ENCODE data around the gene CADM4. TPM values are rescaled to one million over a fixed set of nuclear protein-coding genes. Genes with fewer than 3 reads are reported as not detected.

The CADM4 gene
- total and polyA plus RNA-seq, 2 donors (not counting 1 experiment from before 2014, with no cell fraction given), result 0.21 to 0.42 TPM

- WGBS (ENCODE audit: insufficient coverage), result 87% methylated on average over 35 of the region's 35 CpGs
- Histone ChIP-seq H3K36me3 (replicated peaks in 1 of 2; ENCODE audit: control extremely low read depth in 1 of 2, control insufficient read depth in 1 of 2, extremely low read depth in 1 of 2, insufficient read depth in 2 of 2, low read length in 1 of 2) (no peaks in the 10 kb centered on the region), H3K79me2 (ENCODE audit: control insufficient read depth, insufficient read depth, low read length) (no peaks in the 10 kb centered on the region), H3K4me1 (ENCODE audit: control insufficient read depth in 2 of 2, insufficient read depth in 2 of 2, low read length in 2 of 2) (peaks cover 15 to 17% of the 10 kb centered on the region in 2 donors), H3K4me2 (replicated peaks; ENCODE audit: low read depth, low read length, poor library complexity, severe bottlenecking) (peak overlapping the region; percentile 43), H2AFZ (ENCODE audit: insufficient read depth, low read depth, low read length, poor library complexity, severe bottlenecking) (no peak overlapping the region), H3K4me3 (ENCODE audit: control extremely low read depth in 1 of 5, extremely low read depth in 1 of 5, insufficient read depth in 1 of 5, low read depth in 2 of 5, low read length in 4 of 5) (no peak overlapping the region), H3K9ac (ENCODE audit: low read length) (no peak overlapping the region), H4K20me1 (ENCODE audit: control insufficient read depth, insufficient read depth, low read length, poor library complexity, severe bottlenecking) (peaks cover 16% of the 10 kb centered on the region), H3K27ac (ENCODE audit: low read length in 2 of 2) (no peak overlapping the region), H3K9me3 (ENCODE audit: control extremely low read depth in 1 of 3, control insufficient read depth in 2 of 3, insufficient read depth in 1 of 3, low read length in 2 of 3) (peaks cover 0 to 28% (median 0%) of the 10 kb centered on the region in 3 donors), H3K27me3 (replicated peaks in 1 of 4; ENCODE audit: control extremely low read depth in 1 of 4, control insufficient read depth in 3 of 4, insufficient read depth in 4 of 4, low read length in 3 of 4) (peaks cover 0 to 14% (median 7%) of the 10 kb centered on the region in 4 experiments)
- intact Hi-C loops (cut with micrococcal nuclease), result no loop called here
- ChIA-PET CTCF (interaction anchor here (0.6 to 3.4 kb wide), 2 partner anchors 69 to 1238 kb away, joined by 4 to 12 read pairs; no protein-coding TSS in a partner anchor), POLR2A (interaction anchor here (0.6 kb wide), 1 partner anchor 27 kb away, joined by 5 read pairs; no protein-coding TSS in a partner anchor)
- H3K27ac Mint-ChIP-seq, result no peak overlapping the region
- H3K27me3 Mint-ChIP-seq, result peaks cover 15% of the 10 kb centered on the region
- no peak for TF ChIP-seq CTCF (IDR thresholded peaks at IDR 0.05)
- no peak for TF ChIP-seq EZH2 (IDR thresholded peaks at IDR 0.05; ENCODE audit: borderline replicate concordance, insufficient read depth, low read depth, low read length, poor library complexity, severe bottlenecking)
- no peaks in the 10 kb centered on the region for H3K9me3 Mint-ChIP-seq (ENCODE audit: insufficient read depth)
- no peak for ATAC-seq (ENCODE audit: low read depth)
- DNase-seq, result no peak
- H3K4me1 Mint-ChIP-seq, result peaks cover 24% of the 10 kb centered on the region
- H3K4me3 Mint-ChIP-seq, result no peak overlapping the region
Observed at GRCh38 chr19:43623889-43624670, 15.6 kb downstream of the CADM4 start.

- TF ChIP-seq CTCF (IDR thresholded peaks at IDR 0.05) (no peak), EZH2 (IDR thresholded peaks at IDR 0.05; ENCODE audit: borderline replicate concordance, insufficient read depth, low read depth, low read length, poor library complexity, severe bottlenecking) (no peak)
- WGBS (ENCODE audit: insufficient coverage), result no CpG with 5 or more reads among the region's 1 CpG
- CTCF ChIA-PET, result no interaction called here
- Mint-ChIP-seq H3K4me1 (peaks cover 29% of the 10 kb centered on the region), H3K9me3 (ENCODE audit: insufficient read depth) (no peaks in the 10 kb centered on the region), H3K4me3 (no peak overlapping the region), H3K27me3 (peaks cover 15% of the 10 kb centered on the region), H3K27ac (no peak overlapping the region)
- Histone ChIP-seq H3K27me3 (replicated peaks in 1 of 4; ENCODE audit: control extremely low read depth in 1 of 4, control insufficient read depth in 3 of 4, insufficient read depth in 4 of 4, low read length in 3 of 4) (peaks cover 0 to 14% (median 7%) of the 10 kb centered on the region in 4 experiments), H3K27ac (ENCODE audit: low read length in 2 of 2) (no peak overlapping the region), H3K79me2 (ENCODE audit: control insufficient read depth, insufficient read depth, low read length) (peaks cover 8% of the 10 kb centered on the region), H3K4me2 (replicated peaks; ENCODE audit: low read depth, low read length, poor library complexity, severe bottlenecking) (no peak overlapping the region), H3K36me3 (replicated peaks in 1 of 2; ENCODE audit: control extremely low read depth in 1 of 2, control insufficient read depth in 1 of 2, extremely low read depth in 1 of 2, insufficient read depth in 2 of 2, low read length in 1 of 2) (no peaks in the 10 kb centered on the region), H3K4me3 (ENCODE audit: control extremely low read depth in 1 of 5, extremely low read depth in 1 of 5, insufficient read depth in 1 of 5, low read depth in 2 of 5, low read length in 4 of 5) (no peak overlapping the region), H4K20me1 (ENCODE audit: control insufficient read depth, insufficient read depth, low read length, poor library complexity, severe bottlenecking) (peaks cover 16% of the 10 kb centered on the region), H3K9ac (ENCODE audit: low read length) (no peak overlapping the region), H2AFZ (ENCODE audit: insufficient read depth, low read depth, low read length, poor library complexity, severe bottlenecking) (no peak overlapping the region), H3K4me1 (ENCODE audit: control insufficient read depth in 2 of 2, insufficient read depth in 2 of 2, low read length in 2 of 2) (peaks cover 20 to 22% of the 10 kb centered on the region in 2 donors), H3K9me3 (ENCODE audit: control extremely low read depth in 1 of 3, control insufficient read depth in 2 of 3, insufficient read depth in 1 of 3, low read length in 2 of 3) (peaks cover 0 to 28% (median 0%) of the 10 kb centered on the region in 3 donors)
- intact Hi-C loops (cut with micrococcal nuclease), result no loop called here
- DNase-seq (no peak), ATAC-seq (ENCODE audit: low read depth) (no peak)
- POLR2A ChIA-PET, result interaction anchor here (0.7 kb wide), 1 partner anchor 183 kb away, joined by 3 read pairs; no protein-coding TSS in a partner anchor
Observed at GRCh38 chr19:43622956-43623355, 16.7 kb downstream of the CADM4 start.
